ENCODE data around the gene NDUFAF5. TPM values are rescaled to one million over a fixed set of nuclear protein-coding genes. Genes with fewer than 3 reads are reported as not detected.

The NDUFAF5 gene
- total and polyA plus RNA-seq, 8 donors, result 19.5 to 29.4 (median 25.3) TPM

DNA sequence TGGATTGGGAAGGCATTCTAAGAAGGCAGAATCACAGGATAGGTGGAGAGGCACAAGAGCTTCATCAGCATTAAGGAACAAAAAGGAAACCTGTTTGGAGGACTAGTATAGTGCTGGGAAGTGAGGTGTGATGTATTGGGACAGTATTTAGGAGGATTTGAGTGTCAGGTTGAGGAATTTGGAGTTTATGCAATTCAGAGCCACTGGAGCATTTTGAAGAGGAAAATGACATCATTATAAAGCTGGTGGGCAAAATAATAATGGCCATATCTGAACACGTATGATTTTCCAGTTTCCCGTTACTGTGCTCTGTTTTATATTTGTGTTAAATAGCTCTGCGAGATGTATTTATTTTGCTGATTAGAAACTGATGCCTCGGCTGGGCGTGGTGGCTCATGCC lies 14.2 kb downstream of the NDUFAF5 start:
- H3K36me3 ChIP-seq, result peaks cover 0 to 98% of the 10 kb centered on the region in 2 donors
- H3K27ac ChIP-seq, result no peak overlapping the region
- H3K9me3 ChIP-seq, result no peaks in the 10 kb centered on the region
- TF ChIP-seq, protein P1, sequence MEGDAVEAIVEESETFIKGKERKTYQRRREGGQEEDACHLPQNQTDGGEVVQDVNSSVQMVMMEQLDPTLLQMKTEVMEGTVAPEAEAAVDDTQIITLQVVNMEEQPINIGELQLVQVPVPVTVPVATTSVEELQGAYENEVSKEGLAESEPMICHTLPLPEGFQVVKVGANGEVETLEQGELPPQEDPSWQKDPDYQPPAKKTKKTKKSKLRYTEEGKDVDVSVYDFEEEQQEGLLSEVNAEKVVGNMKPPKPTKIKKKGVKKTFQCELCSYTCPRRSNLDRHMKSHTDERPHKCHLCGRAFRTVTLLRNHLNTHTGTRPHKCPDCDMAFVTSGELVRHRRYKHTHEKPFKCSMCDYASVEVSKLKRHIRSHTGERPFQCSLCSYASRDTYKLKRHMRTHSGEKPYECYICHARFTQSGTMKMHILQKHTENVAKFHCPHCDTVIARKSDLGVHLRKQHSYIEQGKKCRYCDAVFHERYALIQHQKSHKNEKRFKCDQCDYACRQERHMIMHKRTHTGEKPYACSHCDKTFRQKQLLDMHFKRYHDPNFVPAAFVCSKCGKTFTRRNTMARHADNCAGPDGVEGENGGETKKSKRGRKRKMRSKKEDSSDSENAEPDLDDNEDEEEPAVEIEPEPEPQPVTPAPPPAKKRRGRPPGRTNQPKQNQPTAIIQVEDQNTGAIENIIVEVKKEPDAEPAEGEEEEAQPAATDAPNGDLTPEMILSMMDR (IDR thresholded peaks at IDR 0.05), result no peak
- intact Hi-C loops (cut with DNase I), result no loop called here
- H3K4me3 ChIP-seq, result no peak overlapping the region
- ATAC-seq (no peak), DNase-seq (no peak)
- H3K4me1 ChIP-seq, result peaks cover 0 to 4% of the 10 kb centered on the region in 2 donors
- H3K27me3 ChIP-seq, result no peaks in the 10 kb centered on the region

DNA sequence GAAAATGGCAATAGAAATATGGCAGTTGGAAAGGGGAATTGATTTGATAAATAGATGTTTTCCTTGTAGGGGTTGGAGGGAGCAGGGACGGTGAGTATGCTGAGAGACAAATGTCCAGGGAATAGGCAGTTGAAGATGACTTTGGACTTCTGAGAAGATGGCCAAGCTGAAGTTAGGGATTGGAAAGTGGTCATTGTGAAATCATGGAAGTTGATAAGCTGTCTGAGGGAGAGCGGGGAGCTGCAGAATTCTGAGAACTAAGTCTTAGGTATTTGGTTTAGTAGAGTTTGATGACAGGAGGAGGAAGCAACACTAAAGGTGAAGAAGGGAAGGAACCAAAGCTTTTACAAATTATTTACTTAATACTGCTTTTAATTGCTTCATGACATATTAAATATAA lies 15.1 kb downstream of the NDUFAF5 start:
- Histone ChIP-seq H3K9me3 (no peaks in the 10 kb centered on the region), H3K4me3 (no peak overlapping the region), H3K27me3 (no peaks in the 10 kb centered on the region), H3K36me3 (peaks cover 0 to 98% of the 10 kb centered on the region in 2 donors), H3K4me1 (peaks cover 0 to 4% of the 10 kb centered on the region in 2 donors), H3K27ac (no peak overlapping the region)
- TF ChIP-seq, protein P1 (IDR thresholded peaks at IDR 0.05), result no peak
- ATAC-seq, result no peak
- intact Hi-C loops (cut with DNase I), result no loop called here
- no peak for DNase-seq

DNA sequence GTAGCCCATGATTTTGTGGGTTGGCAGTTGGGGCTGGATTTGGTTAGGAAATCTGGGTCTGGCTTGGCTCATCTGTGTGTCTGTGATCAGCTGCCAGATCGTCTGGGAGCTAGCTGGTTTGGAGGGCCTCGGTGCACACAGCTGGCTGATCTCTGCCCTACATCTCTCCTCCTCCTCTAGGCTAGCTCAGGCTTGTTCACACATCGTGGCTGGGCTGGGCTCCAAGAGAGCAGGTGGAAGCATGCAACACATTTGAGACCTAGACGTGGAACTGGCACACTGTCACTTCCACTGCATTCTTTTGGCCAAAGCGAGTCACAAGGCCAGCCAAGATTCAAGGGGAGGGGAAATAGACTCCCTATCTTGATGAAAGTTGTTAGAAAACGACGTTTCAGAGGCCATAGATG lies 15.9 kb downstream of the NDUFAF5 start:
- TF ChIP-seq, protein P1 (IDR thresholded peaks at IDR 0.05), result no peak
- H3K4me1 ChIP-seq, result peaks cover 0 to 4% of the 10 kb centered on the region in 2 donors
- H3K27me3 ChIP-seq, result no peaks in the 10 kb centered on the region
- intact Hi-C loops (cut with DNase I), result no loop called here
- H3K4me3 ChIP-seq, result no peak overlapping the region
- no peak overlapping the region for H3K27ac ChIP-seq
- peaks cover 0 to 95% of the 10 kb centered on the region in 2 donors for H3K36me3 ChIP-seq
- H3K9me3 ChIP-seq, result no peaks in the 10 kb centered on the region
- DNase-seq (peak in 3 of 4 donors; percentile 52 to 80 (median 78)), ATAC-seq (peak; percentile 96)

DNA sequence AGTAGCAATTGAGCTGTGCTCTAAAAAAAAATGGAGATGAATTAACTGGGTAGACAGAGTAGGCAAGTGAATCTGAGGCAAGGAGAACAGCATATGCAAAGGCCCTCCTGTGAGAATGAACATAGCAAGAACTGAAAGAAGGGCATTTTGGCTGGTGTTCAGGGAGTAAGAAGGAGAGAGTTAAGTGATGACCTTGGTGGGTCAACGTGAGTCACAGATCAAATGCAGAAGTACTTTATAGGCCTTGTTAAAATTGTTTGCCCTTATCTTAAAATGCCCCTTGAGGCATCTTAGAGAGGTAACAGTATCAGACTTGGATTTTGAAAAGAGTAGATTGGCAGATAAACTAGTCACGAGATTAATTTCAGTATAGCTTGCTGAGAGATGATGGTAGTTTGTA lies 24.5 kb downstream of the NDUFAF5 start:
- Histone ChIP-seq H3K27ac (no peak overlapping the region), H3K9me3 (no peaks in the 10 kb centered on the region), H3K27me3 (no peaks in the 10 kb centered on the region), H3K4me3 (no peak overlapping the region), H3K36me3 (peaks cover 0 to 94% of the 10 kb centered on the region in 2 donors), H3K4me1 (peaks cover 0 to 4% of the 10 kb centered on the region in 2 donors)
- intact Hi-C loops (cut with DNase I), result no loop called here
- DNase-seq (no peak), ATAC-seq (peak; percentile 56)
- TF ChIP-seq, protein P1 (IDR thresholded peaks at IDR 0.05), result no peak

DNA sequence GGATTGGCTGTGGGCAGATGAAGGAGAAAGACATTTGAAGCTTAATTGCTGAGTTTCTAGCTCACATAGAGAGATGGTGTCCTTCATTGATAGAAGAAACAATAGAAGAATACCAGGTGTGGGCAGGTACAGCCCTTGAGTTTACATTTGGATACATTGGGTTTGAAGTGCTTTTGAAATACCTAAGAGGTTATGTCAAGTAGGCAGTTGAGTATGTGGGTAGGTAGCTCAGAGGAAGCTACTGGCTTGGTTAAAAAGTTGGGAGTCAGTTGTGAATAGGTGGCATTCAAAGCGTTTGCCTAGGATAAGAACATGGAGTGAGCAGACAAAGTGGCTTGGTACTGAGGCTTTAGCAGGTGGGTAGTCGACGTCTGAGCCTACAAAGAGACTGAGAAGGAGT lies 25.0 kb downstream of the NDUFAF5 start:
- Histone ChIP-seq H3K27ac (no peak overlapping the region), H3K27me3 (no peaks in the 10 kb centered on the region), H3K4me3 (no peak overlapping the region), H3K36me3 (peaks cover 0 to 94% of the 10 kb centered on the region in 2 donors), H3K4me1 (peaks cover 0 to 4% of the 10 kb centered on the region in 2 donors), H3K9me3 (no peaks in the 10 kb centered on the region)
- intact Hi-C loops (cut with DNase I), result no loop called here
- TF ChIP-seq, protein P1 (IDR thresholded peaks at IDR 0.05), result no peak
- DNase-seq (peak in 1 of 4 donors; percentile 25), ATAC-seq (peak; percentile 93)
